ENCODE results near the gene KIAA0586. TPM values are rescaled to one million over a fixed set of nuclear protein-coding genes. Genes with fewer than 3 reads are reported as not detected.
"Not testable (repeated sequence)": the region's sequence is repeated elsewhere in the genome, so short reads cannot be mapped to it uniquely, and the experiment has no call there.

The KIAA0586 gene
- total RNA-seq, 1 experiment from 2014 or later = 25.7 TPM

DNA sequence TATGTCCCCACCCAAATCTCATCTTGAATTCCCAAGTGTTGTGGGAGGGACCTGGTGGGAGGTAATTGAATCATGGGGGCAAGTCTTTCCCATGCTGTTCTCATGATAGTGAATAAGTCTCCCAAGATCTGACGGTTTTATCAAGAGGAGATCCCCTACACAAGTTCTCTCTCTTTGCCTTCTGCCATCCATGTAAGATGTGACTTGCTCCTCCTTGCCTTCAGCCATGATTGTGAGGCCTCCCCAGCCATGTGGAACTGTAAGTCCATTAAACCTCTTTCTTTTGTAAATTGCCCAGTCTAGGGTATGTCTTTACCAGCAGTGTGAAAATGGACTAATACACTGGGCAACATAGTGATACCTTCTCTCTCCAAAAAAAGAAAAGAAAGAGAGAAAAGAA lies 10.6 kb upstream of the KIAA0586 start:
- POLR2A ChIA-PET; intact Hi-C loops (cut with micrococcal nuclease); H4K20me1 ChIP-seq (ENCODE audit: insufficient read depth); H3K9me2 ChIP-seq (ENCODE audit: insufficient read depth); RAD21 ChIA-PET (ENCODE audit: low non-redundant PET in 1 of 2, low total read pairs in 2 of 2, uncharacterized antibody in 2 of 2, unreplicated experiment in 2 of 2); DNase-seq (ENCODE audit: low read depth, low spot score); H3K9ac ChIP-seq (ENCODE audit: low read length); H2AFZ ChIP-seq (ENCODE audit: low read depth, low read length, poor library complexity, severe bottlenecking); H3K4me1 ChIP-seq (ENCODE audit: control insufficient read depth in 1 of 2, insufficient read depth in 2 of 2, low read length in 2 of 2); H3K4me3 ChIP-seq (replicated peaks in 1 of 2; ENCODE audit: low read depth in 1 of 2, low read length in 2 of 2); ATAC-seq; H3K9me3 ChIP-seq (ENCODE audit: control insufficient read depth in 1 of 2, insufficient read depth in 1 of 2, low read depth in 1 of 2, low read length in 2 of 2); H3K4me2 ChIP-seq (ENCODE audit: low read length); H3K27me3 ChIP-seq (ENCODE audit: insufficient read depth, low read length); BruUV-seq (replicated peaks); H3K27ac ChIP-seq (ENCODE audit: low read depth, low read length): not testable (repeated sequence)
- CTCF ChIA-PET = interaction anchor here (1.0 kb wide), 1 partner anchor 21 kb away, joined by 3 read pairs; the partner anchor contains the start of gene TOMM20L
- H3K36me3 ChIP-seq (ENCODE audit: control insufficient read depth in 1 of 2, insufficient read depth in 2 of 2, low read length in 2 of 2) = peaks cover 28 to 34% of the 10 kb centered on the region in 2 experiments
- H3K79me2 ChIP-seq (ENCODE audit: insufficient read depth, low read length) = peaks cover 81% of the 10 kb centered on the region

DNA sequence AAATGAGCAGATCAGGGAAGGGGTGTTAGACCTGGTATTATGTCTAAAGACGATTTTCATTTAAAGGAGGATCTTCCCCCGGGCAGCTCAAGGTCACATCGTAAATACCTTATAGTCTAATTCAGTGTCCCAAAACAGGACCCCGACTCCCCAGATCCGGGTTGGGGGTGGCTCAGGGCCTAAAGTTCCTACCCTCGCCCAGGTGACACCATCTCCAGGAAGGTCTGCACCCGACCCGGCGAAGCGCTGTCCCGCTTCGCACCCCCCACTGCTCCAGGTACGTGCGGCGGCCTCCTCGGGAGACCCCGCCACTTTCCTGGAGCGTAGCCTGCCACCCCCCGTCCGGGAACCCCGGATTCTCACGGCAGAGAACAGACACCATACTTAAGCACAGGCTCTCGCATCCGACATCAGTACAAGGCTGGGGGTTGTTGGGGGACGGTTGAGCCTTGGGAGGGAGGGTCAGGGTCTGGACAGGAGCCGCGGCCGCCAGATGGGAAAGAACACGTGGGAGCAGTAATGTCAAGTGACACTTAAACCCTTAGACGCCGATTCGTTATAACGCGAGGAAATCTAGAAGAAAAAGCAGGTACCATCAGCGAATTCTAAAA lies 744 bp upstream of the KIAA0586 start:
- intact Hi-C loops (cut with micrococcal nuclease) = loop anchor here (1.0 kb wide), 1 partner anchor 128 kb away; the partner anchor contains the start of gene ARID4A
- CTCF ChIA-PET = interaction anchor here (1.2 kb wide), 1 partner anchor 629 kb away, joined by 4 read pairs; no protein-coding TSS in a partner anchor
- Histone ChIP-seq H3K27ac (ENCODE audit: low read depth, low read length) (peak overlapping the region; percentile 86), H3K9ac (ENCODE audit: low read length) (peak overlapping the region; percentile 86), H2AFZ (ENCODE audit: low read depth, low read length, poor library complexity, severe bottlenecking) (peak overlapping the region; percentile 97), H3K4me2 (ENCODE audit: low read length) (peak overlapping the region; percentile 78), H3K4me3 (replicated peaks in 1 of 2; ENCODE audit: low read depth in 1 of 2, low read length in 2 of 2) (peak overlapping the region; percentile 88 to 89), H3K36me3 (ENCODE audit: control insufficient read depth in 1 of 2, insufficient read depth in 2 of 2, low read length in 2 of 2) (peaks cover 8 to 9% of the 10 kb centered on the region in 2 experiments; a peak in 3 of 4 replicates), H4K20me1 (ENCODE audit: insufficient read depth) (no peaks in the 10 kb centered on the region), H3K9me3 (ENCODE audit: control insufficient read depth in 1 of 2, insufficient read depth in 1 of 2, low read depth in 1 of 2, low read length in 2 of 2) (no peaks in the 10 kb centered on the region), H3K9me2 (ENCODE audit: insufficient read depth) (no peaks in the 10 kb centered on the region), H3K79me2 (ENCODE audit: insufficient read depth, low read length) (peaks cover 52% of the 10 kb centered on the region), H3K4me1 (ENCODE audit: control insufficient read depth in 1 of 2, insufficient read depth in 2 of 2, low read length in 2 of 2) (peaks cover 3 to 9% of the 10 kb centered on the region in 2 experiments; a peak in 3 of 4 replicates), H3K27me3 (ENCODE audit: insufficient read depth, low read length) (no peaks in the 10 kb centered on the region)
- RAD21 ChIA-PET (ENCODE audit: low non-redundant PET in 1 of 2, low total read pairs in 2 of 2, uncharacterized antibody in 2 of 2, unreplicated experiment in 2 of 2) = no interaction called here
- no peak for DNase-seq (ENCODE audit: low read depth, low spot score)
- ATAC-seq = peak; percentile 75
- TF ChIP-seq MAX (IDR thresholded peaks at IDR 0.05) (peak; percentile 97), ZNF274 (IDR thresholded peaks at IDR 0.05; ENCODE audit: low read depth, low read length) (no peak), POLR2AphosphoS5 (IDR thresholded peaks at IDR 0.05; ENCODE audit: low read depth, low read length) (peak; percentile 53), ZFX (IDR thresholded peaks at IDR 0.05) (peak; percentile 84), SIN3A (IDR thresholded peaks at IDR 0.05; ENCODE audit: low read depth) (peak; percentile 85)
- POLR2A ChIA-PET = interaction anchor here (0.8 to 1.5 kb wide), 3 partner anchors 29 to 129 kb away, joined by 3 to 6 read pairs (median 5); partner anchors contain the start of gene ARID4A
- BruUV-seq (replicated peaks) = TSS peak; percentile 75

All from HCT116 (cell line).